OCI-LY3 (cell line): ENCODE data around the gene EFCAB10.

Experiments used
- H2AFZ ChIP-seq: fragments of 200-600, 300-600 bp; shearing (Covaris generic); 2 replicates; pipeline ENCODE4 v1.6.0; 2014; ENCODE audit warnings: antibody characterized with exemption, low read depth, low read length
- H3K27ac ChIP-seq: fragments of 200-600, 300-600 bp; sonication (generic); 2 replicates; pipeline ENCODE4 v1.5.1; 2014; ENCODE audit warnings: mild to moderate bottlenecking, low read length, moderate library complexity, mixed read lengths
- H3K27me3 ChIP-seq: fragments of 200-600, 300-600 bp; sonication (generic); 2 replicates; pipeline ENCODE4 v1.6.1; 2014; ENCODE audit warnings: low read depth, low read length, mixed read lengths
- H3K36me3 ChIP-seq: fragments of 200-600, 300-600 bp; sonication (generic); replicated peaks from 2 replicates; pipeline ENCODE3; 2014; ENCODE audit warnings: low read depth, low read length, mixed read lengths
- H3K4me1 ChIP-seq: fragments of 300-600, 200-600 bp; sonication (generic); 2 replicates; pipeline ENCODE4 v1.6.1; 2014; ENCODE audit warnings: low read length, mixed read lengths
- H3K4me2 ChIP-seq: fragments of 200-600, 300-600 bp; sonication (generic); 2 replicates; pipeline ENCODE4 v1.6.1; 2014; ENCODE audit warnings: low read length, mixed read lengths
- H3K4me3 ChIP-seq: fragments of 300-600, 200-600 bp; sonication (generic); 2 replicates; pipeline ENCODE4 v1.5.1; 2014; ENCODE audit warnings: antibody characterized with exemption, mild to moderate bottlenecking, low read length, moderate library complexity
- H3K79me2 ChIP-seq: fragments of 300-600, 200-600 bp; shearing (Covaris generic); 2 replicates; pipeline ENCODE4 v1.6.1; 2014; ENCODE audit warnings: mild to moderate bottlenecking, low read length, mixed read lengths
- H3K9ac ChIP-seq: fragments of 300-600, 200-600 bp; shearing (Covaris generic); 2 replicates; pipeline ENCODE4 v1.6.0; 2014; ENCODE audit warnings: mild to moderate bottlenecking, low read length, moderate library complexity
- H3K9me3 ChIP-seq: fragments of 200-600, 300-600 bp; shearing (Covaris generic); 2 replicates; pipeline ENCODE4 v1.6.1; 2014; ENCODE audit warnings: low read length, mixed read lengths; ENCODE audit not compliant: insufficient read depth
- H4K20me1 ChIP-seq: fragments of 200-600, 300-600 bp; sonication (generic); 2 replicates; pipeline ENCODE4 v1.6.1; 2016; ENCODE audit warnings: low read length, mixed read lengths; ENCODE audit not compliant: insufficient read depth
- CTCF ChIP-seq: fragments of 200-600, 300-600 bp; sonication (generic); IDR thresholded peaks from 2 replicates; pipeline ENCODE4 v1.5.1; 2014; ENCODE audit warnings: antibody characterized with exemption, low read length, low read depth
- EZH2phosphoT487 ChIP-seq: fragments of 200-600 bp; shearing (Covaris generic); IDR thresholded peaks from 2 replicates; pipeline ENCODE4 v1.6.1; 2018; ENCODE audit warnings: antibody characterized with exemption, mixed run types, low read depth

EFCAB10 gene

GRCh38 chr7:105596866-105597265 is 15.6 kb upstream of the EFCAB10 start:
- Histone ChIP-seq H3K9me3 (no peaks in the 10 kb centered on the region), H3K36me3 (no peaks in the 10 kb centered on the region), H4K20me1 (no peaks in the 10 kb centered on the region), H3K27me3 (no peaks in the 10 kb centered on the region), H2AFZ (no peak overlapping the region), H3K4me2 (no peak overlapping the region), H3K4me1 (peaks cover 20% of the 10 kb centered on the region), H3K9ac (no peak overlapping the region), H3K4me3 (no peak overlapping the region), H3K27ac (no peak overlapping the region), H3K79me2 (no peaks in the 10 kb centered on the region)
- TF ChIP-seq EZH2phosphoT487, result no peak
- TF ChIP-seq CTCF, result no peak

- TF ChIP-seq EZH2phosphoT487 (no peak), CTCF (no peak)
- Histone ChIP-seq H3K36me3 (no peaks in the 10 kb centered on the region), H3K4me3 (peak overlapping the region; percentile 35), H3K9ac (peak overlapping the region; percentile 17; the same call in 1 of the 2 replicates), H3K79me2 (no peaks in the 10 kb centered on the region), H3K27ac (peak overlapping the region; percentile 57), H3K27me3 (no peaks in the 10 kb centered on the region), H2AFZ (peak overlapping the region; percentile 73), H3K4me2 (peak overlapping the region; percentile 58), H4K20me1 (no peaks in the 10 kb centered on the region), H3K4me1 (peaks cover 24% of the 10 kb centered on the region), H3K9me3 (no peaks in the 10 kb centered on the region)
Observed at GRCh38 chr7:105594034-105594433, 12.7 kb upstream of the EFCAB10 start.

- no peaks in the 10 kb centered on the region for H3K36me3 ChIP-seq
- no peak overlapping the region for H3K4me2 ChIP-seq
- H3K4me3 ChIP-seq, result no peak overlapping the region
- H4K20me1 ChIP-seq, result no peaks in the 10 kb centered on the region
- no peaks in the 10 kb centered on the region for H3K79me2 ChIP-seq
- no peaks in the 10 kb centered on the region for H3K27me3 ChIP-seq
- no peak overlapping the region for H3K27ac ChIP-seq
- H2AFZ ChIP-seq, result no peak overlapping the region
- H3K9ac ChIP-seq, result no peak overlapping the region
- H3K9me3 ChIP-seq, result no peaks in the 10 kb centered on the region
- peaks cover 24% of the 10 kb centered on the region for H3K4me1 ChIP-seq
- TF ChIP-seq EZH2phosphoT487, result no peak
- no peak for TF ChIP-seq CTCF
Observed at GRCh38 chr7:105591522-105591921, 10.2 kb upstream of the EFCAB10 start.

- H3K36me3 ChIP-seq, result no peaks in the 10 kb centered on the region
- no peaks in the 10 kb centered on the region for H3K9me3 ChIP-seq
- no peaks in the 10 kb centered on the region for H3K79me2 ChIP-seq
- no peak overlapping the region for H2AFZ ChIP-seq
- no peak overlapping the region for H3K4me3 ChIP-seq
- TF ChIP-seq EZH2phosphoT487 (no peak), CTCF (no peak)
- no peak overlapping the region for H3K27ac ChIP-seq
- H3K9ac ChIP-seq, result no peak overlapping the region
- no peak overlapping the region for H3K4me2 ChIP-seq
- H4K20me1 ChIP-seq, result no peaks in the 10 kb centered on the region
- H3K27me3 ChIP-seq, result no peaks in the 10 kb centered on the region
- H3K4me1 ChIP-seq, result peaks cover 24% of the 10 kb centered on the region
Observed at GRCh38 chr7:105590793-105591192, 9.5 kb upstream of the EFCAB10 start.
